Osteocyte (in vitro differentiated cells): ENCODE results near the gene VPS8. TPM values are rescaled to one million over a fixed set of nuclear protein-coding genes. Genes with fewer than 3 reads are reported as not detected.

Experiments used
- DNase-seq: peaks from one replicate; pipeline ENCODE4 v3.0.0; 2021; ENCODE audit warnings: mixed read lengths; ENCODE audit not compliant: unreplicated experiment; ENCODE audit errors: extremely low spot score
- H3K27ac Mint-ChIP-seq: one replicate; pipeline ENCODE4 v1.8.0; 2021; ENCODE audit warnings: mild to moderate bottlenecking, mixed read lengths; ENCODE audit not compliant: unreplicated experiment
- H3K27me3 Mint-ChIP-seq: one replicate; pipeline ENCODE4 v1.8.0; 2021; ENCODE audit warnings: mixed read lengths; ENCODE audit not compliant: unreplicated experiment
- H3K36me3 Mint-ChIP-seq: one replicate; pipeline ENCODE4 v1.8.0; 2021; ENCODE audit warnings: mixed read lengths; ENCODE audit not compliant: unreplicated experiment
- H3K4me1 Mint-ChIP-seq: one replicate; pipeline ENCODE4 v1.8.0; 2021; ENCODE audit warnings: mixed read lengths; ENCODE audit not compliant: unreplicated experiment
- H3K4me3 Mint-ChIP-seq: one replicate; pipeline ENCODE4 v1.8.0; 2021; ENCODE audit warnings: mild to moderate bottlenecking, moderate library complexity, mixed read lengths; ENCODE audit not compliant: unreplicated experiment
- H3K9me3 Mint-ChIP-seq: one replicate; pipeline ENCODE4 v1.8.0; 2021; ENCODE audit warnings: mixed read lengths; ENCODE audit not compliant: unreplicated experiment
- total RNA-seq: library from RNA; stranded (reverse); gene quantifications from 2 replicates; pipeline ENCODE4 v1.2.1, GENCODE V29; 2021
- TF ChIP-seq, protein P1 (sequence below): fragments of 200-600 bp; sonication (generic); IDR thresholded peaks from 2 replicates; pipeline ENCODE4 v1.5.0; 2021; ENCODE audit warnings: antibody characterized with exemption, mild to moderate bottlenecking, moderate library complexity

Gene VPS8
- total RNA-seq, 1 donor from 2014 or later = 53.5 TPM

DNA sequence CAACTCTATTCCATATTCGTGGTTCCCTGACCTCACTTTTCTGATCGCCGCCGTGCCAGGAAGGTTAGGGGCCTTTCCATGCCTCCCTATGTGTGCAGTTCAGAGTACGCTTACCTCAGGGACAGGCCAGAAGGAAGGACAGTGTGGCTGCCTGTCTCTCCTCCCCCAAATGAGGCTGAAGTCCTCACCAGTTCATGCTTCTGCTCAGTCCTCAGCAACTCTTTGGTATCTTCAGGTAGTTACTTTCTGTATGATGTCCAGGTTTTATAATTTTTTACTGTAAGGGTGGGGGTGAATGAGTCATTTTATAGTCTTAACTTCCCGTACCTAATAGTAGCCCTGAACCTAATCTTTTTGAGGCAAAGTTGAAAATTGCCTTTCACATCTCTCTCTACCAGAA, 98.7 kb downstream of the VPS8 start:
- Mint-ChIP-seq H3K4me1 (peaks cover 41% of the 10 kb centered on the region), H3K4me3 (no peak overlapping the region), H3K9me3 (no peaks in the 10 kb centered on the region), H3K36me3 (peaks cover 35% of the 10 kb centered on the region), H3K27ac (no peak overlapping the region), H3K27me3 (no peaks in the 10 kb centered on the region)
- TF ChIP-seq, protein P1, sequence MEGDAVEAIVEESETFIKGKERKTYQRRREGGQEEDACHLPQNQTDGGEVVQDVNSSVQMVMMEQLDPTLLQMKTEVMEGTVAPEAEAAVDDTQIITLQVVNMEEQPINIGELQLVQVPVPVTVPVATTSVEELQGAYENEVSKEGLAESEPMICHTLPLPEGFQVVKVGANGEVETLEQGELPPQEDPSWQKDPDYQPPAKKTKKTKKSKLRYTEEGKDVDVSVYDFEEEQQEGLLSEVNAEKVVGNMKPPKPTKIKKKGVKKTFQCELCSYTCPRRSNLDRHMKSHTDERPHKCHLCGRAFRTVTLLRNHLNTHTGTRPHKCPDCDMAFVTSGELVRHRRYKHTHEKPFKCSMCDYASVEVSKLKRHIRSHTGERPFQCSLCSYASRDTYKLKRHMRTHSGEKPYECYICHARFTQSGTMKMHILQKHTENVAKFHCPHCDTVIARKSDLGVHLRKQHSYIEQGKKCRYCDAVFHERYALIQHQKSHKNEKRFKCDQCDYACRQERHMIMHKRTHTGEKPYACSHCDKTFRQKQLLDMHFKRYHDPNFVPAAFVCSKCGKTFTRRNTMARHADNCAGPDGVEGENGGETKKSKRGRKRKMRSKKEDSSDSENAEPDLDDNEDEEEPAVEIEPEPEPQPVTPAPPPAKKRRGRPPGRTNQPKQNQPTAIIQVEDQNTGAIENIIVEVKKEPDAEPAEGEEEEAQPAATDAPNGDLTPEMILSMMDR = no peak
- no peak for DNase-seq

DNA sequence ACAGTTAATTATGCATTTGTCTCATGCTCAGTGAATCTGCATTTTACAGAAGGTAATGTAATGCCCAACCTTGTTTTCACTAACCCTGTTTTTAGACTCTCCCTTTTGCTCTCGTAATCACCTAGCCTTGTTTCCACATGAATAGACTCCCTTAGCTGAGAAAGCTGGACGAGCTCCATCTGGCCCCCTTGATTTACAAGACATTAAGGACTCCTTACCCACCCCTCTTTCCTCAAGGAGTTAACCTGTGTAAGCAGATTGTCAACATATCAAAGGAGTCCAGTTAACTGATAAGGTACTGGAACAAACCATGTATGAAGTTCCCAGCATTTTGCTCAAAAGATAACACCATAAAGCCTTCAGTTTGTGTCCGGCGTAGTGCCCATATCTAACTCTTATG, 99.6 kb downstream of the VPS8 start:
- TF ChIP-seq, protein P1 = no peak
- H3K4me3 Mint-ChIP-seq = no peak overlapping the region
- H3K27ac Mint-ChIP-seq = no peak overlapping the region
- H3K27me3 Mint-ChIP-seq = no peaks in the 10 kb centered on the region
- no peak for DNase-seq
- H3K9me3 Mint-ChIP-seq = no peaks in the 10 kb centered on the region
- peaks cover 40% of the 10 kb centered on the region for H3K4me1 Mint-ChIP-seq
- peaks cover 38% of the 10 kb centered on the region for H3K36me3 Mint-ChIP-seq

DNA sequence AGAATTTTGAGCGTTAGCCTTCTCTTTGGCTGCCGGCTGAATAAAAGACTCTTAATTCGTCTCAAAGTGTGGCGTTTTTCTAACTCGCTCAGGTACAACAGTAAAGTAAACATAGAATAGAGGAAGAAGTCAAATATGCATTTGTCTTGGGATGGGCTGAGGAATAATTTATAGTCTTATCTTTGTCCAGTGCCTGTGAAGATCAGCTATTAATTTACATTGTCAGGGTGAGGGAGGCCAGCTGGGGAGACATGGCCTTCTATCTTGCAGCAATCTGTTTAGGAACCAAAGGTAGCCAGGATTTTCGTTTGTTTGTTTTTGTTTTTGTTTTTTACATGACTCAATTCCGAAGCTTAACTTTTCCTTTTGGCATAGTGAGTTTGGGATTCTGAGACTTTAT, 100.2 kb downstream of the VPS8 start:
- Mint-ChIP-seq H3K4me3 (no peak overlapping the region), H3K27ac (no peak overlapping the region), H3K36me3 (peaks cover 43% of the 10 kb centered on the region), H3K4me1 (peaks cover 34% of the 10 kb centered on the region), H3K27me3 (no peaks in the 10 kb centered on the region), H3K9me3 (no peaks in the 10 kb centered on the region)
- DNase-seq = no peak
- TF ChIP-seq, protein P1 = no peak

DNA sequence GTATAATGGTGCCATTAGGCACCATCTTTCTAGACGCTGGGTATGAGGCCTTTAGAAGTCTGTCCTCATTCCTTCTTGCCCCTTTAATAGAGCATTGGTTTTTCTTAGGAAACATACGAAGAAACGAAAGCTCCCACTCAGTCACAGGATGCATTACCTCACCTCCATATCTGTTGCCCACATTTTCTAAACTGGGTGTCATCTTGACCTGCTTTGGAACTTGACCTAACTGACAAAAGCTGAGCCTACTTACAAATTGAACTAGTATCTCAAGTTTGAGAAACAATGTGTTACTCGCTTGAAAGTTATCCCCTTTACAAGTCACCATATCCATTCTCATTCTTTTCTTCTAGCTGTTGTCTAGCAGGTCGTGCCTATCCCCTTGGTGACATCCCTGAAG, 102.7 kb downstream of the VPS8 start:
- Mint-ChIP-seq H3K27me3 (no peaks in the 10 kb centered on the region), H3K4me1 (peaks cover 10% of the 10 kb centered on the region), H3K27ac (no peak overlapping the region), H3K4me3 (no peak overlapping the region), H3K36me3 (peaks cover 52% of the 10 kb centered on the region), H3K9me3 (no peaks in the 10 kb centered on the region)
- DNase-seq = no peak
- TF ChIP-seq, protein P1 = no peak

DNA sequence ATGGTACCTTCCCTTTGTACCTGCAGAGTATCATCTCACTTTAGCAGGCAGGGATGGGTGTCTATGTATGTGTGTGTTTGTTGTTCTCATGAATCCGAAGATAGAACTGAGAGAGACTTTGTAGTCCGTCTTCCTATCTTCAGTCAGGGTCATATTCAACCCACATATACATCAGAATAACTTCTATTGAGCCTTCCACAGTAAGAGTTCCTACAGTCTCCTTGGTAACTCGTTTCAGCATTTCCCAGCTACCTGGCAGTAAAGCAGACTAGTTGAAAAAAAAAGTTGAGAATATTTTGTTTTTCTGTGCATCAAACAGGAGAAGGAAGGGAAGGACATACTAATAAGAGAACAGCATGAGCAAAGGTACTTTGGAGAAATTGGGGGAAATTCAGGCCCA, 106.8 kb downstream of the VPS8 start:
- no peaks in the 10 kb centered on the region for H3K27me3 Mint-ChIP-seq
- H3K36me3 Mint-ChIP-seq = peaks cover 37% of the 10 kb centered on the region
- TF ChIP-seq, protein P1 = no peak
- H3K27ac Mint-ChIP-seq = no peak overlapping the region
- DNase-seq = no peak
- H3K4me3 Mint-ChIP-seq = no peak overlapping the region
- H3K4me1 Mint-ChIP-seq = no peaks in the 10 kb centered on the region
- H3K9me3 Mint-ChIP-seq = no peaks in the 10 kb centered on the region
